Activated CD4-positive, alpha-beta T cell treated with anti-CD3 and anti-CD28 coated beads, Interleukin-2, amount 50 U/mL, for 24 hours (primary cell): ENCODE data around the gene CEP131.

Experiments
- DNase-seq, 2 donors: peaks; one replicate each; pipeline ENCODE4 v3.0.0-alpha.2; 2020; ENCODE audit warnings: low read depth in 1 of 2, low spot score in 1 of 2

The CEP131 gene

GRCh38 chr17:81200695-81201580 is 21.8 kb downstream of the CEP131 start:
- no peak for DNase-seq

DNA sequence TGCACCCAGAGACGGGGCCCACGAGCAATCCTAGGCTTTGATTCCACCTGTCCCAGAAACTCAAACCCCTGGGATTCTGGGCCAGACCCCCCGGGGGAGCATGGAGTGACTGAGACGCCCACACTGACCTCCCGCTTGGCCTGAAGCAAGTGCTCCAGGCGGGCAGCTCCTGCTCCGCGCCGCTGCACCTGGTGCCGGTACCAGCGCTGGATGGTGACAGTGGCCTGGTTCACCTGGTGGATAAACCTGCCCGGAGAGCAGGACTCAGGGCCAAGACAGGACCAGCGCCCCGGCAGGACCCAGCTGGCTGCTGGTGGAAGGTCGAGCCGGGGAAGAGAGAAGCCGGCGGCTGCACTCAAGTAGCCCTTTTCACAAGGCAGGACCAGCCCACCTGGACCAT is 22.6 kb downstream of the CEP131 start:
- no peak for DNase-seq

GRCh38 chr17:81199482-81199830 is 23.3 kb downstream of the CEP131 start:
- DNase-seq = no peak

DNA sequence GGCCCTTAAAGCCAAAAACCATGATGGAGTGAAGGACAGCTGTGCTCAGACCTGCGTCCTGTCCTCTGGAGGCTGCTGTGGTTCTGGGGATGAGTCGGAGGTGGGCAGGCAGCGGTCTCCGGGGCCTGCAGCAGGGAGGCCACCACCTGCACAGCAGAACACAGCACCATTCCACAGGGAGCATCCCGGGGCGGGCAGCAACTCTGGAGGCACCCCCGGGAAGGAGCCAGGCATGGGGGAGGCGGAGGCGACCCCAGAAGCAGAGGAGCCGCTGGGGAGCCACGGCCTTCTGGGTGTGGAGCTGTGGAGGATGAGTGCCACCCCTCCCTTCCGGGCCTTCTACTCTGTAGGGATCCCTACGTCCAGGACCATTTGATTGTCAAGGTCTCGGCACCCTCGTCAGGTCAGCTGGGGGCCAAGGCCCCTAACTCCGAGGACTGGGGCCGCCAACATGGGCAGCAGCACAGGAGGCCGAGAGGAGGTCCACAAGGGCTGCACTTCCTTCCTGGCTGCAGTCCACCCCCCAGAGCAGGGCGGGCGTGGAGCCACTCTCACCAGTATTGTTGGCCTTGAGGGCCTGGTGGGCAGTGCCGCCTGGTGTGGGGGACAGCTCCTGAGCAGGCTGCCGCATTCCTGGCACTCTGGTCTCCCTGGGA is 23.8 kb downstream of the CEP131 start:
- no peak for DNase-seq

GRCh38 chr17:81197831-81198490 is 24.8 kb downstream of the CEP131 start:
- no peak for DNase-seq

- no peak for DNase-seq
These were observed 25.4 kb downstream of the CEP131 start for GRCh38 chr17:81197409-81197795.

- no peak for DNase-seq
These were observed 26.0 kb downstream of the CEP131 start for GRCh38 chr17:81196505-81197408.

DNA sequence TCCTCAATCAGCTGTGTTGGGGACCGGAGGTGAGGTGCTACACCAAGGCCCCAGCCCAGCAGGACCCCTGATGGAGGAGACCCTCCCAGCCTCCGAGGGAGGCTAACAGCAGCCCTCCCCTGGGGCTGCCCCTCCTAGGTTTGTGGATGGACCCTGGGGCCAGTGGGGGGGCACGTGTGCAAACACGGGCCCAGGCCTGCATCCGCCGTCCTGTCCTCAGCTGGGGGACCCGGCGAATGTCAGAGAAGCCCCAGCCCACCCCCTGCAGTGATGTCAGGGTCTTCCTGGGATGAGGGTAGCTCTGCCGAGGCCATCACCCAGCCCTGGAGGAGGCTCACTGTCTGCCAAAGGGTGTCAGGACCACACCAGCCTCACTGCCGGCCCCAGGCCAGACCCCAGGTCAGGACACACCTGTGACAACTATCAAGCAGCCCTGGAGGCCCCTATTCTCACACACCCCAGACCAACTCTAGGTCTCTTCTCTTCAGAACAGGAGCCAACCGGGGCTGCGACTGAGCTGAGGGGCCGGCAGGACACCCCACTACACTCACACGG is 26.7 kb downstream of the CEP131 start:
- DNase-seq = no peak

- DNase-seq = no peak
These were observed 27.5 kb downstream of the CEP131 start for GRCh38 chr17:81194941-81195901.

DNA sequence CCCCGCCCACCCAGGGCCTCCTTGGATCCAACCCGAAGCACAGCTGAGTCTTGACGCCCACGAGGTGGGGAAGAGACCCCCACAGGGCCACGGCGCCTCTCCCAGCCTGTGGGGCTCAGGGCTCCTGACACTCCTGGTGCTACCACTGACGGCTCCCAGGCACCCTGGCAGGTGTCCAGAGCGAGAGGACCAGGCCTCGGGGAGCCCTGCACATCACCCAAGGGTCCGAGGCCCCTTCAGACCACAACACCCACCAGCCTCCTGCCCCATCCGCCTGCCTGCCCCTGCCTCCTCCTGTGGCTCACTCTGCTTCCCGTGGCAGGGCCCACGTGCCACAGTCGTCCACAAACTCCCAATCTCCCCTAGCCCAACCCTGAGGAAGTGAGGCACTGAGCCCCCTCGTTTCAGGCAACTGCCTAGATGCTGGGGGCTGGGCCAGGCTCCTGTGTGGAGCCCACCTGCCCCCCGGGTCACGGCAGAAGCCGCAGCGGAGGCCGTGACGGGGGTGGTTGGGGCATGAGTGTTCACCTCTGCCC is 28.5 kb downstream of the CEP131 start:
- no peak for DNase-seq

- no peak for DNase-seq
These were observed 29.1 kb downstream of the CEP131 start for GRCh38 chr17:81193470-81194224.

DNA sequence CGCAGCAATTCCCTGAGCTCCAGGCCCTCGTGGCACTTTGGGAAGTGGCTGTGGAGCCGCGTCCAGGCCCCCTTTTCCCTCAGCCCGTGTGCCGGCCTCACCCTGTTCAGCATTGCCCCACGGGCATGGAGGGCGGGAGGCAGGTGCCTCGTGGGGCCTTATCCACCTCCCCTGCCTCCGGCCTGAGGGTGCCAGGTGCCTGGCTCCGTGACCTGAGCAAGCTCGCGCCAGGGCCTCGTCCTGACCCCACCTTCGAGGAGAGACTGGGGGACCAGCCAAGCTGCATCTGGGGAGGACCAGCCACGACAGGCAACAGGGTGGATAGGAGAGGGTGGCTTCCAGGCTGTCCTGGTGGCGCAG is 29.7 kb downstream of the CEP131 start:
- DNase-seq = no peak

- DNase-seq = no peak
These were observed 30.2 kb downstream of the CEP131 start for GRCh38 chr17:81192386-81193050.

GRCh38 chr17:81191646-81192045 is 31.1 kb downstream of the CEP131 start:
- no peak for DNase-seq

DNA sequence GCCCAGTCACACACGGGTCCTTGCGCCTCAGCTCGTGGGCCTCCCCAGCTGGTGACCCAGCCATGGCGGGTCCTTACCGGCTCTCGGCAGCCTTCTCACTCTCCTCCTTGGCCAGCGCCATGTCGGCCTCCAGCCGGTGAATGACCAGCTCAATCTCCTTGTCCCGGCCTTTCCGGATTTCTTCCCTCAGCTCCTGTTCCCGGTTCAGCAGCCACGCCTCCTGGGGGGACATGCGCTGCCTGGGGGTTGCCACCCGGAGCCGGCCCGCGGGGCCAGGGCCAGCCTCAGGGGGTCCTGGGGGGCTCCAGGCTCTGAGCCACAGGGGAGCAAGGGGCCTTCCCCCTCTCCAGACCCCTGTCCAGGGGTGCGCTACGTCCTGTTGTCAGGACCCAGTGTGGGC is 31.6 kb downstream of the CEP131 start:
- DNase-seq = no peak

GRCh38 chr17:81190591-81190990 is 32.2 kb downstream of the CEP131 start:
- no peak for DNase-seq

GRCh38 chr17:81189670-81190530 is 32.9 kb downstream of the CEP131 start:
- DNase-seq = no peak
